Pancreas (tissue), 10 donors: Measurements from ENCODE around the gene ZFYVE27. TPM values are rescaled to one million over a fixed set of nuclear protein-coding genes. Genes with fewer than 3 reads are reported as not detected.
A peak's percentile ranks its signal among the peaks of the same experiment; 100 is the strongest.

ENCODE experiments used
- ATAC-seq, 4 donors: fragments of 200-7000 bp; cut with Tn5 transposase; one replicate each; pipeline versions ENCODE4 v1.8.0 to v1.9.1; 2020; ENCODE audit warnings: mild to moderate bottlenecking in 4 of 4, moderate library complexity in 4 of 4
- DNase-seq, 6 donors: peaks; one replicate each; pipeline ENCODE4 v3.0.0-alpha.2; 2020
- FAIRE-seq: peaks from 2 replicates; lab custom pipeline; 2012; peaks lifted over from hg19 to GRCh38; lab: Jason Lieb, UNC
- H3K27ac ChIP-seq, 4 donors: fragments of 200-600 bp; sonication (generic); 1 replicate in 3 of 4; 2 replicates in 1 of 4; pipeline versions ENCODE4 v1.5.0 to v1.8.0; 2020
- H3K27me3 ChIP-seq, 4 donors: fragments of 200-600 bp; one replicate each; pipeline ENCODE4 v1.8.0; 2021
- H3K36me3 ChIP-seq, 3 donors: fragments of 200-600 bp; sonication (generic) in 1 of 3; one replicate each; pipeline versions ENCODE4 v1.5.0 to v1.8.0; 2020 to 2021
- H3K4me1 ChIP-seq, 3 donors: fragments of 200-600 bp; one replicate each; pipeline ENCODE4 v1.8.0; 2021
- H3K4me3 ChIP-seq, 4 donors: fragments of 200-600 bp; sonication (generic) in 2 of 4; one replicate each; pipeline versions ENCODE4 v1.5.0 to v1.8.0; 2020 to 2021
- H3K9me3 ChIP-seq, 4 donors: fragments of 200-600 bp; one replicate each; pipeline ENCODE4 v1.8.0; 2021
- WGBS, 2 donors: extraction: QIAGEN DNeasy Blood & Tissue Kit; methylation state at CpG; one replicate each; pipeline ENCODE4 v1.1.7; 2013; 5-methylcytosine and 5-hydroxymethylcytosine counted together
- intact Hi-C, 3 donors: fragments of 100-400 bp; cut with DNase I; formaldehyde crosslinking; loops; one replicate each; pipeline versions ENCODE4 v1.11.1 to v1.14.2; 2022
- polyA plus RNA-seq, 2 donors: library from polyadenylated mRNA; stranded (reverse); fragments of 200-250 nt; gene quantifications; one replicate each; pipeline ENCODE4 v1.2.3, GENCODE V29; 2013
- total RNA-seq, 6 donors: library from RNA; stranded (reverse); fragmentation: NEBNext Ultra II Directional in 4 of 6; extraction: Animal tissue kit (Norgen Biotek cat#: 25700) in 4 of 6; gene quantifications; one replicate each; pipeline versions ENCODE4 v1.2.1 to v1.2.4, GENCODE V29; 2021 to 2023
- TF ChIP-seq, protein P1 (sequence below), 4 donors: fragments of 200-600 bp; sonication (generic) in 3 of 4; IDR thresholded peaks; one replicate each; pipeline versions ENCODE4 v1.5.0 to v1.8.0; 2021; ENCODE audit warnings: antibody characterized with exemption in 4 of 4
- donor health status: healthy with polysubstance abuse.
- donor health status: DM: no; HTN: no; CAD: no; lungs with moderate emphysema.
- donor health status: DM: no; HTN: no; CAD: no.
- donor health status: control.
- donor health status: control.
- donor health status: Bipolar disorder and iron deficiency.
- donor health status: DM: yes; HTN: yes; CAD: no.
- donor health status: DM: no; HTN: no; CAD: no.
- donor health status: DM: no; HTN: no; CAD: no.
- donor health status: DM: yes; HTN: yes; CAD: no.

Gene ZFYVE27
- total and polyA plus RNA-seq, 8 donors, result 11.9 to 34.9 (median 15.5) TPM

DNA sequence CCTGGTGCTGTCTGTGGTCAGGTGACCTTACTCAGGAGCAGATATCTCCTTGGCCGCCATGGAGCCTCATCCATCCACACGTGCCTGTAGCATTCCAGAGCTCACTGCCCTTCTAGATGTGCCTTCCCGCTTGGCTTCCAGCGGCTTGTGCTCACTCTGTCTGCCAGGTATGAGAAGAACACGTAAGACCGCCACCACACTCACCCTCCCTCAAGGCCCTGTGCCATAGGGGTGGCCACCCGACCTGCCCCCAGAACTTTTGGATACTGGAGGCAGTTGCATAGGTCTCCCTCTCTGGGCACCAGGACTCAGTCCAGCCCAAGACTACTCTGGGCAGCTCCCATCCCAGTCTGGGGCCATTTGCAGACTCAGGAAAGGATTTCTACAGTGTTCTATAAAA is 19.3 kb upstream of the ZFYVE27 start:
- WGBS, 2 donors, result 86 to 94% methylated on average over 7 of the region's 7 CpGs
- ATAC-seq, result no peak
- no peak overlapping the region for H3K4me3 ChIP-seq
- H3K27ac ChIP-seq, result no peak overlapping the region
- intact Hi-C loops, result no loop called here
- no peak for DNase-seq
- H3K4me1 ChIP-seq, result peaks cover 0 to 4% (median 0%) of the 10 kb centered on the region in 3 donors
- no peaks in the 10 kb centered on the region for H3K36me3 ChIP-seq
- no peaks in the 10 kb centered on the region for H3K27me3 ChIP-seq
- H3K9me3 ChIP-seq, result no peaks in the 10 kb centered on the region
- no peak for FAIRE-seq
- TF ChIP-seq, protein P1, sequence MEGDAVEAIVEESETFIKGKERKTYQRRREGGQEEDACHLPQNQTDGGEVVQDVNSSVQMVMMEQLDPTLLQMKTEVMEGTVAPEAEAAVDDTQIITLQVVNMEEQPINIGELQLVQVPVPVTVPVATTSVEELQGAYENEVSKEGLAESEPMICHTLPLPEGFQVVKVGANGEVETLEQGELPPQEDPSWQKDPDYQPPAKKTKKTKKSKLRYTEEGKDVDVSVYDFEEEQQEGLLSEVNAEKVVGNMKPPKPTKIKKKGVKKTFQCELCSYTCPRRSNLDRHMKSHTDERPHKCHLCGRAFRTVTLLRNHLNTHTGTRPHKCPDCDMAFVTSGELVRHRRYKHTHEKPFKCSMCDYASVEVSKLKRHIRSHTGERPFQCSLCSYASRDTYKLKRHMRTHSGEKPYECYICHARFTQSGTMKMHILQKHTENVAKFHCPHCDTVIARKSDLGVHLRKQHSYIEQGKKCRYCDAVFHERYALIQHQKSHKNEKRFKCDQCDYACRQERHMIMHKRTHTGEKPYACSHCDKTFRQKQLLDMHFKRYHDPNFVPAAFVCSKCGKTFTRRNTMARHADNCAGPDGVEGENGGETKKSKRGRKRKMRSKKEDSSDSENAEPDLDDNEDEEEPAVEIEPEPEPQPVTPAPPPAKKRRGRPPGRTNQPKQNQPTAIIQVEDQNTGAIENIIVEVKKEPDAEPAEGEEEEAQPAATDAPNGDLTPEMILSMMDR (IDR thresholded peaks at IDR 0.05), result no peak

DNA sequence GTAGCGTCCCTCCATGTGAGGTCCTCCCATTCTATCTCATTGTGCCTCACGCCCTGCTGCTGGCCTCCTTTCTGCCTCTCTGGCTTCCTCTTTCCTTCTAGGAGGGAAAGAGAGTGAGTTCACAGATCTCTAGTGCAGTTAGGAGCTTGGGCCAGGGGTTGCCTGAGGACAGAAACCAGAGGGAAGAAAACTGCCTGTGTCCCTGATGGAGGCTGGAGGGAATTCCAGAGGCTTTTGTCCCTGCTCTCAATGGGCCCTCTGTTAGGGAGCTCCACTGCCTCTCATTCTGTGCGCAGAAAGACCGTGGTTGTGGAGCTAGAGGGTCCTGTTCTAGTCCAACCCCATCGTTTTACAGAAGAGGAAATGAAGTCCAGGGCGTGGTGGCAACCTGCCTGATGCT is 18.8 kb upstream of the ZFYVE27 start:
- H3K4me1 ChIP-seq, result peaks cover 0 to under 1% (median 0%) of the 10 kb centered on the region in 3 donors
- FAIRE-seq (no peak), DNase-seq (no peak), ATAC-seq (no peak)
- no peak overlapping the region for H3K4me3 ChIP-seq
- 69 to 78% methylated on average over 6 of the region's 6 CpGs for WGBS, 2 donors
- TF ChIP-seq, protein P1 (IDR thresholded peaks at IDR 0.05), result no peak
- intact Hi-C loops, result no loop called here
- H3K36me3 ChIP-seq, result no peaks in the 10 kb centered on the region
- H3K27ac ChIP-seq, result peak overlapping the region in 2 of 4 donors; percentile 37
- H3K9me3 ChIP-seq, result no peaks in the 10 kb centered on the region
- H3K27me3 ChIP-seq, result no peaks in the 10 kb centered on the region

DNA sequence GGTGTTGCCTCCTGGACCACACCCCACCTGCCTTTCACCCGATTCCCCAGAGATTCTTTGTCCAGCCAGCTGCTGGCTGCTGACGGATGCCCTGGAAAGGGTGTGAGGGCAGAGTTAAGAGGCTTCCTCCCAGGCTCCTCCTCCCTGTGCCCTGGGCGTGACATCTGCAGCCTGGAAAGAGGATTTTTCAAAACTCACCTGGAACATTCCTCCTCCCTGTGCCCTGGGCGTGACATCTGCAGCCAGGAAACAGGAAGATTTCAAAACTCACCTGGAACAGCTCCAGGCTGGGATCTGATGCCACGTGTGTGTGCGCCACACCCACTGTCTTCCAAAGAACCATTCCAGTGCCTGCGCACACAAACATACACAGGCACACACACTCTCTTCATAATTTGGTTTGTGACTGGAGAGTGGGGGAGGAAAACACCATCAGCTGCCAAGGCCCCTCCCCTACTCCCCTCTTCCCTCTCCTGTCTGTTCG is 18.2 kb upstream of the ZFYVE27 start:
- Histone ChIP-seq H3K9me3 (no peaks in the 10 kb centered on the region), H3K27me3 (no peaks in the 10 kb centered on the region), H3K4me1 (no peaks in the 10 kb centered on the region), H3K27ac (peak overlapping the region in 2 of 4 donors; percentile 37), H3K4me3 (no peak overlapping the region), H3K36me3 (no peaks in the 10 kb centered on the region)
- WGBS, 2 donors, result 48 to 49% methylated on average over 7 to 8 of the region's 8 CpGs
- peak; percentile 39 to 75 (median 50) for ATAC-seq
- TF ChIP-seq, protein P1 (IDR thresholded peaks at IDR 0.05), result no peak
- intact Hi-C loops, result no loop called here
- peak in 4 of 6 donors; percentile 46 to 81 (median 62) for DNase-seq
- FAIRE-seq, result peak; percentile 56

DNA sequence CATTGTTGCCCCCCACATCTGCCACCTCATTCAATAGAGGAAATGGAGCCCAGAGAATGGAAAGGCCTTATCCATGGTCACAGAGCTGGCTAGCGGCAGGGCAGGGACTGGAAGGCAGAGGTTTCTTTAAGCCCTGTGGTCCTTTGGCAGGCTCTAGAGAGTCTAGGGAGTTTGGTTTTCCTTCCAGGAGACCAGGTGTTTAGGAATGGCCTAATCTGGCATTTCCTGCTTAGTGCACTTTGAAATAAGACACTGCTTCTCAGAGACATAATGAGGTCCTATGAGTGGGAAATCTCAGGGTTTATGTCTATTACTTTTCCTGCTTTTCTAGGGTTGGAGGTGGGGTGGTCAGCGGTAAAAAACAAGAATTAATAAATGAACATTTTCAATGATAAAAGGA is 17.3 kb upstream of the ZFYVE27 start:
- TF ChIP-seq, protein P1 (IDR thresholded peaks at IDR 0.05), result no peak
- DNase-seq (no peak), FAIRE-seq (no peak), ATAC-seq (no peak)
- Histone ChIP-seq H3K4me3 (no peak overlapping the region), H3K36me3 (no peaks in the 10 kb centered on the region), H3K4me1 (no peaks in the 10 kb centered on the region), H3K27ac (no peak overlapping the region), H3K27me3 (no peaks in the 10 kb centered on the region), H3K9me3 (no peaks in the 10 kb centered on the region)
- intact Hi-C loops, result loop anchor here in 1 of 3 donors (10.0 kb wide), 1 partner anchor 145 kb away; the partner anchor contains the start of gene ANKRD2
- 94 to 95% methylated on average over 2 of the region's 2 CpGs for WGBS, 2 donors
